GM18508 (cell line): Measurements from ENCODE around the gene GRP.
"Not testable (repeated sequence)": the region's sequence is repeated elsewhere in the genome, so short reads cannot be mapped to it uniquely, and the experiment has no call there.

ENCODE experiments used
- ATAC-seq: cut with Tn5 transposase; IDR thresholded peaks from one replicate; pipeline ENCODE4 v1.9.1; 2021; ENCODE audit warnings: moderate number of reproducible peaks; ENCODE audit not compliant: insufficient read depth, unreplicated experiment

The GRP gene

DNA sequence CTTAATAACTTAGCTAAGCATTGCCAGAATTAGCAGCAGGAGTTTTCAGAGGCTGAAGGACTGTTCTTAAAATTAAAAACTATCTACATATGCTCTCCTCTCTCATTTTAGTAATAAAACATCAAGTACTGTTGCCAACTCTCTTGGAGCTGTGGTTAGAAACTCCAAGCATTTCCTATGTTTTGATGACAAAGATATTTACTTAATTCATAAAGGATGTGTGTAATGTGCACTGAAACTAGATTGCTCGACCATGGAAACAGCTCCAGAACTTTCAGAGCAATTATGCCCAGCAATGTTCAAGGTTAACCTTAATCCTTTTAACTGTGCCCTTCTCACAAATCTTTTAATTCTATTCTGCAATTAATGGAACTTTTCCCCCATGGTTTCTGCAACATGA lies 8.4 kb downstream of the GRP start:
- no peak for ATAC-seq

DNA sequence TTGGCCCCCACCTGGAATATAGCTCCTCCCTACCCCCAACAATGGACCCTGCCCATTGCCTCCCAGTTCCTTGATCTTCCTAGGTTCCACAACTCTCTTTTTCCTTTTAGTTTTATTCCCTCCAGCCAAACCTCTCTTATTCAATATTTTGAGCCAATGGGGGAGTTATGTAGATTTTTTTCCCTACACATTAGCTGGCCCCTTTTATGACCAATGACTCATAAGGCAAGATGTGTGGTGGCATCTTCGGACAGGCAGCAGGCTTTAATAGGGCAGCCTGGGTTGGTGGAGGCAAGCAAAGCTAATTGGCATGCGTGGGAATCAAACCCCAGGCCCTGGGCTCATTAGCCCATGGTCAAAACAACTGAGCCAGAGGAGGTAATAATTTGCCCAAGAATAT lies 9.2 kb downstream of the GRP start:
- ATAC-seq: no peak

GRCh38 chr18:59229701-59230443 lies 9.9 kb downstream of the GRP start:
- ATAC-seq: no peak

GRCh38 chr18:59231114-59231513 lies 11.2 kb downstream of the GRP start:
- ATAC-seq: no peak

DNA sequence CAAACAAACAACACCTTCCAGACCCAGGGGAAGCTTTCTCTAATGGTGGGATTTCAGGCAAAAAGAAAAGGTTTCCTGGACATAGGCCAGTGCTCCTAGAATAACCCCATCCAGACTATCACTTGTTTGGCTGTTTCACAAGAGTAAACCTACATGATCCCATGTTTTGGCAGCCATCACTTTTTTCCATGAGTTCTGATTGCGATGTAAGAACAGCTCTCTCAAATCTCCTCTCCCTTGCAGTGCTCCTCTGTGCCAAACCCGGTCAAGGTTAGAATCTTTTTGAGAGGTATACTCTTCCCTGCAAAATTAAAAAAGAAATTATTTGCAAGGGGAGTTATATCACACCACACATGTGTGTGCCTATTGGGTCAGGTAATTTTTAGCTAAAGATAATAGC lies 11.9 kb downstream of the GRP start:
- no peak for ATAC-seq

DNA sequence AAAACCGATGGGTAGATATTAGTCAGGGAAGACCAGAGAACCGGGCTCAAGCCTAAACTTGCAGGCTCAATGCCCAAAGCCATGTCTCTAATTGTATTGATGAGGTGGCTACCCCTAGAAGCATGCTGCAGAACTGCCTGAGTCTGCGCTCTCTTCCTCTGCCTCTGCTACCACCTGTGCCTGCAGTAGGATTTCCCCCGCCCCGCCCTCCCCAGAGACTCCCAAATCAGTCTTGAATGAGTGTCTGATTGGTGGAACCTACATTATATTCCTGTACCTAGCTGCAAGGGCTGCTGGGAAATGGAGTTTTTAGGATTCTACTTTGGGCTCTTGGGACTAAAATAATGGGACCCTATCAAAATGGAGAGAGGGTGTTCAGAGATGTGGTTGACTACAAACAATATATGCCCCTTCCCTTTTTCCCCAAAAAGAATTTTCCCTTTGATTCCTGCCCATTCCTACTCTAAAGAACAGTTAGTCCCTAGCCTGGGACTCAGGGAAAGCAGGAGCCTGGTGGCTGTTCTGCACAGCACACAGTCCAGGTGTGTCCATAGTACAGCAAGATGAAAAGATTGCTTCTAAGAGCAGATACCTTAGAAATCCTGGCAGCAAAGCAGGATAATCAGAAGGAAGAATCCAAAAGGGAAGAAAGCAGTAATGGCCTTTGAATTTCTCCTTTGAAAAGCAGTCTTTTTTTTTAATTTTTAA lies 12.5 kb downstream of the GRP start:
- no peak for ATAC-seq

- ATAC-seq: no peak
Observed at GRCh38 chr18:59233017-59233410, 13.1 kb downstream of the GRP start.

- ATAC-seq: no peak
Observed at GRCh38 chr18:59238385-59238784, 18.4 kb downstream of the GRP start.

DNA sequence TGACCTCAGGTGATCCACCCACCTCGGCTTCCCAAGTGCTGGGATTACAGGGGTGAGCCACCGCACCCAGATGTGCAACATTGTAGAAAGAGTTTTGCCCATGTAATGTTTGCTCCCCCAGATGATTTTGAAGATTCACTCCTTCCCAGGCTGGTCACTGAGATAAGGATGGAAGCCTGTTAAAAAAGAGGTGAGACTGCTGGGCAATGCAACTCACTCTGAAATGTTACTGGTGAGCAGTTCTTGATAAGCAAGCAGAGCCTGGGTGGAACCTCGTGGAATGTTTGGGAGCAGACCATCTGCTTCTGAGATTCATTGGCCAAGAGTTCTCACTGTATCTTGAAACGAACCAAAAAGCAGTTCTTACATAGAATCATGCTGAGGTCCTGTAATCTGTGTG lies 19.7 kb downstream of the GRP start:
- ATAC-seq: no peak

DNA sequence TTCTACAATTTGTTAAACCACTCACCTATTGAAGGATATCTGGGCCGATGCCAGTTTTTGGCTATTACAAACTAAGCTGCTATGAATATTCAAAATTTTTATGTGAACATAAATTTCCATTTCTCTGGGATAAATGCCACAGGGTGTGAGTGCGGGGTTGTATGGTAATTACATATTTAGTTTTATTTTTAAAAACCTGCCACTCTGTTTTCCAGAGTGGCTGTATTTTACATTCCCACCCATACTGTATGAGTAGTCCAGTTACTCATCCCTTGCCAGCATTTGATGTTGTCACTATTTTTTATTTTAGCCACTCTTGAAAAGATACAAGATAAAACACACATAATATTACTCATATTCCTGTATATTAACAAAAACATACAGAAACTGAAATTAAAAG lies 22.9 kb downstream of the GRP start:
- no peak for ATAC-seq

DNA sequence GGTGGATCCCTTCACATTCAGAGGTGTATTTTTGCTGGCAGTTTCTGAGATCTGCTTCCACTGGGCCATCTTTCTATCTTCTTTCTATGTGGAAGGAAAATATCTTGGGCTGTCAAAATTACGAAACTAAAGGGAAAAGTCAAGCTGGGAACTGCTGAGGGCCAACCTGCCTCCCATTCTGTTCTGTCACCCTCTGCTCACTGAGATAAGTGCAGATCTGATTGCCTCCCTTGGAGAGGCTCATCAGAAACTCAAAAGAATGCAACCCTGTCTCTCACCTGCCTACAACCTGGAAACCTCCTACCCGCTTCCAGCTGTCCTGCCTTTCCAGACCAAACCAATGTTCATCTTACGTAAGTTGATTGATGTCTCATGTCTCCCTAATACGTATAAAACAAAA lies 26.8 kb downstream of the GRP start:
- ATAC-seq: no peak

GRCh38 chr18:59249199-59249774 lies 29.3 kb downstream of the GRP start:
- no peak for ATAC-seq

- not testable (repeated sequence) for ATAC-seq
Observed at GRCh38 chr18:59255491-59255890, 35.5 kb downstream of the GRP start.

DNA sequence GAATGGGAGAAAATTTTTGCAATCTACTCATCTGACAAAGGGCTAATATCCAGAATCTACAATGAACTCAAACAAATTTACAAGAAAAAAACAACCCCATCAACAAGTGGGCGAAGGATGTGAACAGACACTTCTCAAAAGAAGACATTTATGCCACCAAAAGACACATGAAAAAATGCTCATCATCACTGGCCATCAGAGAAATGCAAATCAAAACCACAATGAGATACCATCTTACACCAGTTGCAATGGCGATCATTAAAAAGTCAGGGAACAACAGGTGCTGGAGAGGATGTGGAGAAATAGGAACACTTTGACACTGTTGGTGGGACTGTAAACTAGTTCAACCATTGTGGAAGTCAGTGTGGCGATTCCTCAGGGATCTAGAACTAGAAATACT lies 41.9 kb downstream of the GRP start:
- ATAC-seq: not testable (repeated sequence)

DNA sequence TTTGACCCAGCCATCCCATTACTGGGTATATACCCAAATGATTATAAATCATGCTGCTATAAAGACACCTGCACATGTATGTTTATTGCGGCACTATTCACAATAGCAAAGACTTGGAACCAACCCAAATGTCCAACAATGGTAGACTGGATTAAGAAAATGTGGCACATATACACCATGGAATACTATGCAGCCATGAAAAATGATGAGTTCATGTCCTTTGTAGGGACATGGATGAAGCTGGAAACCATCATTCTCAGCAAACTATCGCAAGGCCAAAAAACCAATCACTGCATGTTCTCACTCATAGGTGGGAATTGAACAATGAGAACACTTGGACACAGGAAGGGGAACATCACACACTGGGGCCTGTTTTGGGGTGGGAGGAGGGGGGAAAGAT lies 42.3 kb downstream of the GRP start:
- ATAC-seq: not testable (repeated sequence)

GRCh38 chr18:59263661-59264060 lies 43.7 kb downstream of the GRP start:
- ATAC-seq: no peak

DNA sequence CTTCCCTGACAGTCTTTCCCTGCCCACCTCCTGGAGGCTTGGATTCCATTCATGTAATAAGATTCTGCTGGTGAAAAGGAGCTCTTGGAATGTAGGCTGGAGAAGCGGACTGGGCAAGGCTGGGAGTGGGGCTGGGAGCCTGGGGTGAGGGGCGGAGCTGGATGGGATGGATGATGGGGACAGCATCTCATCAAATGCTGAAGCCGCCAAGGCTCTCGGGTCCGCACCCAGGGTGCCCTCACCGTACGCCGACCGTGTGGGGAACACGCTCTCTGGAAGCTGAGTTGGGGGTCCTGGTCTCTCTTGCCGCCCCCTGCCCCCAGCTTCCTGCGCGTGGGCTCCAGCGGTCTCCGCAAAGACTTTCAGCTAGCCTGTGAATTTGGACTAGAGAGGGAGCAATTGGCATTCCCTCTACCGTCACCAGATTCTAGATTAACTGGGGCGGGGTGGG lies 44.2 kb downstream of the GRP start:
- ATAC-seq: no peak

- ATAC-seq: no peak
Observed at GRCh38 chr18:59264651-59265245, 44.8 kb downstream of the GRP start.

- ATAC-seq: no peak
Observed at GRCh38 chr18:59265246-59265973, 45.5 kb downstream of the GRP start.

DNA sequence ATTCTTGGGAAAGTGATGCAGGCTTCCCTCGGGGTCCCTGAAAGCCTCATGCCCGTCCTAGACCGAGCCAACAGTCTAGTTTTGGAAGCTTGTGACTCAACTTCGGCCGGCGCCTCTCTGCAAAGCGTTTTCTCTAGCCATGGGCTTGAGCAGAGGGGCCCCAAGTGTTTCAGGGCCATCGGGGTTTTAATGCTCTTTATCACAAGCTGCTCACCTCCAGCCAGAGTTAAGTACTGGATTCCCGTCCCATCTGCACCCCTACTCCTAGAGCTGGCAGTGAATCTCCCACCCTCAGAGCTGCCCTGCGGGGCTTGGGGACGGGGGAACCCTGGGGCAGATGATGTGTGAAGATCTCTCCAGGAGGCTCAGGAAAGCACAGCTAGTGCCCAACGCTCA lies 46.0 kb downstream of the GRP start:
- no peak for ATAC-seq

- ATAC-seq: no peak
Observed at GRCh38 chr18:59266459-59266858, 46.5 kb downstream of the GRP start.
